IPS-18a (cell line): Measurements from ENCODE around the gene CLDN9.

Source experiments
- H3K27ac ChIP-seq: one replicate; pipeline ENCODE4 v1.5.1; 2013; ENCODE audit warnings: low read length
- H3K27me3 ChIP-seq: one replicate; pipeline ENCODE4 v1.6.1; 2013; ENCODE audit warnings: mild to moderate bottlenecking, low read length; ENCODE audit not compliant: control insufficient read depth, insufficient read depth
- H3K36me3 ChIP-seq: one replicate; pipeline ENCODE4 v1.6.1; 2013; ENCODE audit warnings: low read depth, low read length; ENCODE audit not compliant: control insufficient read depth
- H3K4me1 ChIP-seq: one replicate; pipeline ENCODE4 v1.6.1; 2013; ENCODE audit warnings: low read depth, low read length; ENCODE audit not compliant: control insufficient read depth
- H3K4me3 ChIP-seq: one replicate; pipeline ENCODE4 v1.5.1; 2013; ENCODE audit warnings: low read length
- H3K9ac ChIP-seq: one replicate; pipeline ENCODE4 v1.6.1; 2013; ENCODE audit warnings: mild to moderate bottlenecking, low read length, moderate library complexity
- H3K9me3 ChIP-seq: one replicate; pipeline ENCODE4 v1.6.1; 2013; ENCODE audit warnings: low read depth, low read length; ENCODE audit not compliant: control insufficient read depth

CLDN9 gene

GRCh38 chr16:3015865-3016521 is 3.3 kb downstream of the CLDN9 start:
- Histone ChIP-seq H3K36me3 (peaks cover 19% of the 10 kb centered on the region), H3K4me3 (peak overlapping the region; percentile 11), H3K9ac (no peak overlapping the region), H3K27me3 (peaks cover 15% of the 10 kb centered on the region), H3K27ac (no peak overlapping the region), H3K9me3 (no peaks in the 10 kb centered on the region), H3K4me1 (peaks cover 31% of the 10 kb centered on the region)

- peak overlapping the region; percentile 92 for H3K9ac ChIP-seq
Observed at GRCh38 chr16:3017344-3017743, 4.6 kb downstream of the CLDN9 start.

GRCh38 chr16:3017794-3018506 is 5.2 kb downstream of the CLDN9 start, which contains the start of gene CLDN6:
Gene CLDN6 (minus strand): TSS chr16:3018183. CDS start chr16:3016021, 2,162 bp downstream.
- H3K36me3 ChIP-seq = peaks cover 23% of the 10 kb centered on the region
- H3K9ac ChIP-seq = peak within 1 kb of the TSS; percentile 92
- H3K4me1 ChIP-seq = peaks cover 37% of the 10 kb centered on the region
- H3K27ac ChIP-seq = peak within 1 kb of the TSS; percentile 85
- H3K9me3 ChIP-seq = no peaks in the 10 kb centered on the region
- H3K4me3 ChIP-seq = peak within 1 kb of the TSS; percentile 91
- H3K27me3 ChIP-seq = peaks cover 4% of the 10 kb centered on the region

More at GRCh38 chr16:3017344-3017743, 4.6 kb downstream of the CLDN9 start:
- Histone ChIP-seq H3K4me1 (peaks cover 33% of the 10 kb centered on the region), H3K27ac (peak overlapping the region; percentile 85), H3K36me3 (peaks cover 23% of the 10 kb centered on the region), H3K27me3 (peaks cover 10% of the 10 kb centered on the region), H3K9me3 (no peaks in the 10 kb centered on the region), H3K4me3 (peak overlapping the region; percentile 91)

GRCh38 chr16:3019594-3020246 is 7.0 kb downstream of the CLDN9 start:
- H3K4me1 ChIP-seq = peaks cover 30% of the 10 kb centered on the region
- no peak overlapping the region for H3K9ac ChIP-seq
- H3K4me3 ChIP-seq = peak overlapping the region; percentile 99
- peaks cover 20% of the 10 kb centered on the region for H3K36me3 ChIP-seq
- peaks cover 4% of the 10 kb centered on the region for H3K27me3 ChIP-seq
- no peak overlapping the region for H3K27ac ChIP-seq
- H3K9me3 ChIP-seq = no peaks in the 10 kb centered on the region

GRCh38 chr16:3020247-3020603 is 7.5 kb downstream of the CLDN9 start, which contains the start of gene TNFRSF12A:
Gene TNFRSF12A (plus strand): TSS chr16:3020368. CDS start chr16:3020398, 30 bp downstream.
- H3K9me3 ChIP-seq = no peaks in the 10 kb centered on the region
- peaks cover 25% of the 10 kb centered on the region for H3K4me1 ChIP-seq
- H3K4me3 ChIP-seq = peak within 1 kb of the TSS; percentile 99
- peak within 1 kb of the TSS; percentile 99 for H3K9ac ChIP-seq
- H3K36me3 ChIP-seq = peaks cover 15% of the 10 kb centered on the region
- peaks cover 4% of the 10 kb centered on the region for H3K27me3 ChIP-seq
- peak within 1 kb of the TSS; percentile 94 for H3K27ac ChIP-seq

- peaks cover 4% of the 10 kb centered on the region for H3K27me3 ChIP-seq
- H3K4me3 ChIP-seq = peak overlapping the region; percentile 99
- peaks cover 12% of the 10 kb centered on the region for H3K36me3 ChIP-seq
- peak overlapping the region; percentile 94 for H3K27ac ChIP-seq
- peak overlapping the region; percentile 99 for H3K9ac ChIP-seq
- H3K9me3 ChIP-seq = no peaks in the 10 kb centered on the region
- peaks cover 22% of the 10 kb centered on the region for H3K4me1 ChIP-seq
Observed at GRCh38 chr16:3020604-3021448, 8.1 kb downstream of the CLDN9 start.

GRCh38 chr16:3021449-3022207 is 8.9 kb downstream of the CLDN9 start:
- H3K9ac ChIP-seq = peak overlapping the region; percentile 99
- peak overlapping the region; percentile 83 for H3K27ac ChIP-seq
- peaks cover 15% of the 10 kb centered on the region for H3K36me3 ChIP-seq
- H3K4me1 ChIP-seq = peaks cover 18% of the 10 kb centered on the region
- H3K4me3 ChIP-seq = peak overlapping the region; percentile 99
- peaks cover 4% of the 10 kb centered on the region for H3K27me3 ChIP-seq
- no peaks in the 10 kb centered on the region for H3K9me3 ChIP-seq

- peak overlapping the region; percentile 88 for H3K9ac ChIP-seq
- H3K27ac ChIP-seq = peak overlapping the region; percentile 83
- peaks cover 18% of the 10 kb centered on the region for H3K4me1 ChIP-seq
- peaks cover 4% of the 10 kb centered on the region for H3K27me3 ChIP-seq
- H3K4me3 ChIP-seq = peak overlapping the region; percentile 99
- peaks cover 21% of the 10 kb centered on the region for H3K36me3 ChIP-seq
- no peaks in the 10 kb centered on the region for H3K9me3 ChIP-seq
Observed at GRCh38 chr16:3022208-3022683, 9.5 kb downstream of the CLDN9 start.

- Histone ChIP-seq H3K36me3 (peaks cover 23% of the 10 kb centered on the region), H3K4me3 (peak overlapping the region; percentile 99), H3K9ac (peak overlapping the region; percentile 88), H3K9me3 (no peaks in the 10 kb centered on the region), H3K27me3 (peaks cover 4% of the 10 kb centered on the region), H3K27ac (peak overlapping the region; percentile 48), H3K4me1 (peaks cover 20% of the 10 kb centered on the region)
Observed at GRCh38 chr16:3022684-3023414, 10.1 kb downstream of the CLDN9 start.

GRCh38 chr16:3023415-3023668 is 10.6 kb downstream of the CLDN9 start:
- no peak overlapping the region for H3K27ac ChIP-seq
- peak overlapping the region; percentile 88 for H3K9ac ChIP-seq
- peaks cover 23% of the 10 kb centered on the region for H3K36me3 ChIP-seq
- peaks cover 3% of the 10 kb centered on the region for H3K27me3 ChIP-seq
- no peaks in the 10 kb centered on the region for H3K9me3 ChIP-seq
- H3K4me1 ChIP-seq = peaks cover 19% of the 10 kb centered on the region
- peak overlapping the region; percentile 99 for H3K4me3 ChIP-seq
